HG02798 (cell line): Measurements from ENCODE around the gene ACTR3.

Source experiments
- ATAC-seq: cut with Tn5 transposase; IDR thresholded peaks from one replicate; pipeline ENCODE4 v1.9.1; 2021; ENCODE audit warnings: mild to moderate bottlenecking; ENCODE audit not compliant: unreplicated experiment, poor library complexity

The ACTR3 gene

DNA sequence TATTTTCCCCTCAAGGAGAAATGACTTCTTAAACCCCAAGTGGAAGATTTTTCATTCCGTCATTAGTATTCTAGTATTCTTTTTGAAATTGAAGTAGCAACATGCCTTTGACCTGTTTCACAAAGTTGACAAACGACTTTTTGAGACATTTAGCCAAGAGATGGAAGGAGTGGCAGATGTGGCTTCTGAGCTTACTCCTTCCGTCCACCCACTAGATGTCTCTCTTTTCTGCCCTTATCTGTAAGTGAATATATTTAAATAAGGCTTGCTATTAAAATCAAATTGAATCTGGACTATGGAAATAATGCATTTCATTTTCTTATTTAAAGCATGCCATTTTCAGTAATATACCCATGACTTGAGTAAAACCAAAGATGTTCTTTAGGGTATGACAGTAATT is 74.1 kb downstream of the ACTR3 start:
- ATAC-seq = no peak

GRCh38 chr2:113964436-113964835 is 74.5 kb downstream of the ACTR3 start:
- no peak for ATAC-seq

GRCh38 chr2:113965228-113965627 is 75.3 kb downstream of the ACTR3 start:
- ATAC-seq = no peak

- ATAC-seq = peak; percentile 84
Observed at GRCh38 chr2:113965644-113966043, 75.8 kb downstream of the ACTR3 start.

DNA sequence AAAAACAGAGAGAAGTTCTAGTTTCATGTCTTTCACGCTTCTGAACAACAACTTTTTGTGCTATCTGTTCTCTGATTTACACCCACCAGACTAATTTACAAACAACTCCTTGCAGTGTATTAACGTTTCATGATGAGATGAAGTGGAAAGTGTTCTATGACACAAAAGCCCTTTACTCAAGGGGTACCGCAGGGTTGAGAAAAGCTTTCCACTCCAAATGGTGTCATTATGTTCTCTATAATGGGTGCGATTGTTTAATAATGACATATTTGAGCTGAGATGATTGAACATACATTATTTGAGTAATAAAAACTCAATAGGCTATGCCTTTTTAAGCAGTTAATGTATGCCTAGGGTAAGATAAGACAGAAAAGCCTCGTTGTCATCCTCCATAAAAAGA is 76.3 kb downstream of the ACTR3 start:
- ATAC-seq = no peak

GRCh38 chr2:113966832-113967231 is 76.9 kb downstream of the ACTR3 start:
- ATAC-seq = no peak

GRCh38 chr2:113967272-113967671 is 77.4 kb downstream of the ACTR3 start:
- ATAC-seq = no peak

- no peak for ATAC-seq
Observed at GRCh38 chr2:113972766-113973165, 82.9 kb downstream of the ACTR3 start.

DNA sequence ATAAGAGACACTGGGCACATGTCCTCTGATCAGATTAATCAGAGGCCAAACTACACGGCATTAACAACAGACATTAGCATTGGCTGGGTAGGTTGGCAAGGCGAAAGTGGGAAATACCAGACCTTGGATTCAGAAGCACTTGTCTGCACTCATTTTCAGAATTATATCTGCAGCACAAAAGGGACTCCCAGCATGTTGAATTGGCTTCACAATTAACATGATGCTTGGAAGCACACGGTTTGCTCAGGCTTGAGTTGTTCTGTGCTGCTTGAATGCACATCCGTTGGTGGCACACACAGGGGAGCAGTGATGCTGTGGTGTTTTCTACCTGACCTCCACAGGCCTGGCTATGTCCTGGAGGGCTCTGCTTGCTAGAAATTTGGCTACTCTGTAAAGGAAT is 83.9 kb downstream of the ACTR3 start:
- ATAC-seq = no peak

- no peak for ATAC-seq
Observed at GRCh38 chr2:113974727-113975126, 84.8 kb downstream of the ACTR3 start.

- no peak for ATAC-seq
Observed at GRCh38 chr2:113976277-113976928, 86.5 kb downstream of the ACTR3 start.

GRCh38 chr2:113977060-113977659 is 87.3 kb downstream of the ACTR3 start:
- ATAC-seq = no peak

DNA sequence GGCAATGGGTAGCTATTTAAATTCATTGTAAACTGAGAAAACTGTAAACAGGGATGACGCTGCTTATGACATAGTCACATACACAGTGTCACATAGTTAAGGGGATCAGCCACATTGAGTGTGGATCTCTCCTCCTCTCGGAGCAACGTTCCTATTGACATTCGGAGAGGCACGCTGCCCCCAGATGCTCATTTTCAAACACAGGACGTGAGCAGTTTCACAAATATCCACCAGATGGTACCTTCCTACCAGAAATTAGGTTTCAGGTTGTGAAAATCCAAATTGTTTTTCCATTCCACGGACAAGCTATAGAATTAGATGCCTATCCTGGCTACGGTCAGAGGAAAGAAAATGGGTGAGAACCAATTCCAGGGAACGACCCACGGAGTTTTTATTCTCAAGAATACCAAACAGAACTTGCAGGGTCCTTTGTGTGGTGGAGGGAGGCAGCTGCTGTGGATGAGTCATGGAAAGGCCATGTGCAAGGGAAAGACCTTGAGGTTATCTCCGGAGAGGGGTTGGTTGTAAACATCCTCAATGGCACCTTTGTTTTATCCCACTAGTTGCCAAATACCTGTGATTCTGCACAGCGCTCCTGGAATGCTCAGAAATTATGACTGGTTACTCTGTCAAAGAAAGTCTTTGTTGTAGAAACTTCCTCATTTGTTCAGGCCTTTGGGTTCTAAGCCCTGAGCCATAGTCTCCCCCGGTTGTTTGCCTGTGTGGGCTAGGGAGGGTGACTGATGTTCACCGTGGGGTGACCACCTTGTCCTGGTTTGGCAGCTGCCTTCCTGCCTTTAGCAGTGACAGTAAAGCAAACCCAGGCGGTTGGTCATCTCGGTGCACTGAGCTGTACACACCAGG is 88.0 kb downstream of the ACTR3 start:
- ATAC-seq = no peak

DNA sequence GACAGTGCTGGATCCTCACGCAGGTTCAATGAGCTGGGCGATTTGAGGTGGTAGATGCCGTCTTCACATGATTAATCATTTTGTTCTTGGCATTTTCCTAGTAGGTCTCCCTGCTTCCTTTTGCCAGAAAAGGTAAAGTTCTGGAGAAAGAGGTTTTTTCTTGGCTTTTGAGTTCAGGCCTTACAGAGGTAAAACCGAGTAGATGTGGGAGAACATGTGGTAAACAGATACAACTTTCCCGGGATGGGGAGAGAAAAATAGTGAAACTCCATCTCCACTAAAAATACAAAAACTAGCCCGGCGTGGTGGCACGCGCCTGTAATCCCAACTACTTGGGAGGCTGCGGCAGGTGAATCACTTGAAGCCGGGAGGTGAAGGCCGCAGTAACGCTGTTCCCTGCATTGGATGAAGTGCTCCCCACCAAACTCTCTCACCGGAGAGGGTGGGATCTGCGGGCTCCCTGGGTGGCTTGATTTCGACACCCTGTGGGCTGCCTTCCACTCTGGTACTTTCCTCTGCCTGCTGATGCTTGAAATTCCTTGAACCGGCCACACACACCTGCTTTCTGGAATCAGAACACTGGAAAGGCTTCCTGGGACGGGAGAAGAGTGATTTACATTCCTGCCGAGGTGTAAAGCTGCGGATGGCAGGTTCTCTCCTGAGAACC is 88.8 kb downstream of the ACTR3 start:
- no peak for ATAC-seq

DNA sequence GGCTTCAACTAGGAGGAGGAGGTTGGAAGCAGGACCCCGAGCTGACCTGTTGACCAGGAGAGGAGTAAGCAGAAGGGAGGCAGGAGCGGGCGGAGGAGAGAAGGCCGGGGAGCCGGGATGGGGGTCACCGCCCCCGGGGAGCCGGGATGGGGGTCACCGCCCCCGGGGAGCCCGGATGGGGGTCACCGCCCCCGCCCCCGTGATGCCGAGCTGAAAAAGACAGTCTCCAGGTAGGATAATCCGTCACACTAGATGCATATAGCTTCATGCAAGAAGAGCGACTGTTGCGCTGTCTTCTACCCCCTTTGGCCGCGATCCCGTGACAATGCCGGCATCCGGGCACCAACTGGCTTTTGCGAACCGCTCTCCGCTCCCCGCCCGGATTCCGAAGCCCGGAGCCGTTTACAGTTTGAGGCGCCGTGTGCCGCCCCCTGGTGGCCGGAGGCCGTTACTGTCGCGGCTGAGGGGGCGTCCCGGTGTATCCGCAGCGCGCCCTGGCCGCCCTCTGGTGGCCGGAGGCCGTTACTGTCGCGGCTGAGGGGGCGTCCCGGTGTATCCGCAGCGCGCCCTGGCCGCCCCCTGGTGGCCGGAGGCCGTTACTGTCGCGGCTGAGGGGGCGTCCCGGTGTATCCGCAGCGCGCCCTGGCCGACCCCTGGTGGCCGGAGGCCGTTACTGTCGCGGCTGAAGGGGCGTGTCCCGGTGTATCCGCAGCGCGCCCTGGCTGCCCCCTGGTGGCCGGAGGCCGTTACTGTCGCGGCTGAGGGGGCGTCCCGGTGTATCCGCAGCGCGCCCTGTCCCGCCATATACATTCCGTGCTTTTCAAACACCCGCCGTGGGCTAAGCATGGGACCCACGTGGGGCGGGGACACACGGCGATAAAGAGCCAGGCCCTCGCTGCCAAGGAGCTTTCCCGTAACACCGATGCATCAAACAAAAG is 89.6 kb downstream of the ACTR3 start:
- no peak for ATAC-seq

DNA sequence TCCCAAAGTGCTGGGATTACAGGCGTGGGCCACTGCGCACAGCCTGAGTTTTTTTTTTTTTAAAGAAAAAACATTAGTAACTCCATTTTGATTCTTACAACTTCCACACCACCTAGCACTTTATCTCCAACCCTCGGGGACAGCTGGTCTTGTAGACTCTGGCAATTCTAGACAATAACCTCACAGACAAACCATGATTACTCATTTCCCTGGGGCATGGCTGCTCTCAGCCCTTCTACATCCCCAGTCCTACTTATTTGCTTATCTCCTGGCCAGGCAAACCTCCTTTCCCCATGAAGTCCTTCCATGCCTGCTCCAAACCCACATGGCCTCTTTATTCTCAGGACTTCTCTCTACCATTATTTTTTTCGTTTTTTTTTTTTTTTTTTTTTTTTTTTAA is 91.1 kb downstream of the ACTR3 start:
- no peak for ATAC-seq

GRCh38 chr2:113981404-113982134 is 91.7 kb downstream of the ACTR3 start:
- ATAC-seq = no peak

DNA sequence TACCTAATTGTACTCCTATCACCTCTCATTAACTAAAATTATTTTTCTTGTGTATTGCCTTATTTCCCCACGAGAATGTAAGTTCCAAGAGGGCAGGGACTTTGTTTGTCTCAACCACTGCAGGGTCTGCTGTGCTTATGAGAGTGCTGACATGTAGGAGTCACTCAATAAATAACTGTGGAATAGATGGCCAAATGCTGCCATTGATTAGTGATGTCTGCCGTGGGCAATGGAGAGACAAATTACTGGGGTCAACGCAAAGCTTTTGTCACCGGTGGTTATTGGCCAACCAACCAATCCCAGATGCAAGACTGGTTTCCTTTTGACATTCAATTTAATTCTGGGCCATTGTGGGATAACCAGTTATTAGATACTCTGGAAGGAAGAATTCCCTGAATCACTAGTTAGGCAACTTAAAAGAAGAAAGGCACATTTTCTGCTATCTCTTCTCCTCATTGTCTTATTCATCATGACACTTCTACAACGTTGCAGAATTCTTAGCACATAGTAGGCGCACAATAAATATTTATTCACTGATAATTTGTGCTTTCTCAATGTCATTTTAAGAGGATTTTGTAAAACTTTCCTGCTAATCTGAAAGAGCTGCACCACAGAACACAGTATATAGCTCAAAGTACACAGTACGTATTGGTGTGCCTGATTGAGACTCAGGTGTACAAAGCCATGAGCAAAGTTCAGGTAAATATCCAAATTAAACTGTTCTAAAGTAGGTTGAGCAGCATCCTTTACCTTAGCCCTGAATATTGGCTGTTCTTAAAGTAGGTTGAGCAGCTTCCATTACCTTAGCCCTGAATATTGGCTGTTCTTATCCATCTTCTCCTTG is 95.9 kb downstream of the ACTR3 start:
- no peak for ATAC-seq
